K562 (cell line): Measurements from ENCODE around the gene COL15A1. TPM values are rescaled to one million over a fixed set of nuclear protein-coding genes. Genes with fewer than 3 reads are reported as not detected.
A peak's percentile ranks its signal among the peaks of the same experiment; 100 is the strongest.

Source experiments
- BACH1 ChIP-seq: fragments of 200-800 bp; sonication (Bioruptor generic); IDR thresholded peaks from 2 replicates; pipeline ENCODE4 v1.6.1; 2016; ENCODE audit warnings: missing genetic modification characterization, missing compliant biosample characterization
- CBFA2T2 ChIP-seq: fragments of 450-650 bp; conservative IDR thresholded peaks from 2 replicates; pipeline ENCODE4 v1.6.1; 2017; ENCODE audit warnings: mild to moderate bottlenecking
- CBX8 ChIP-seq: fragments of 200-600 bp; sonication (generic); IDR thresholded peaks from 2 replicates; pipeline ENCODE4 v1.6.1; 2012; ENCODE audit warnings: borderline replicate concordance, mixed run types, low read depth, mild to moderate bottlenecking, moderate library complexity, mixed read lengths, low read length, control low read depth, inconsistent platforms; ENCODE audit not compliant: poor library complexity, severe bottlenecking; ENCODE audit errors: extremely low read depth
- DEAF1 ChIP-seq: fragments of 450-650 bp; formaldehyde crosslinking; IDR thresholded peaks from 2 replicates; pipeline ENCODE4 v1.4.0; 2020; ENCODE audit warnings: mild to moderate bottlenecking, moderate library complexity
- DPF2 ChIP-seq: fragments of 450-650 bp; IDR thresholded peaks from 2 replicates; pipeline ENCODE4 v1.6.1; 2016
- E2F1 ChIP-seq: sonication (generic); formaldehyde crosslinking; IDR thresholded peaks from 2 replicates; pipeline ENCODE4 v1.8.1; 2023; ENCODE audit warnings: mild to moderate bottlenecking, missing genetic modification reagents, moderate library complexity
- LCOR ChIP-seq: sonication (generic); formaldehyde crosslinking; IDR thresholded peaks from 2 replicates; pipeline ENCODE4 v1.8.0; 2022; ENCODE audit warnings: mild to moderate bottlenecking, missing genetic modification reagents
- MAFG ChIP-seq: fragments of 450-650 bp; conservative IDR thresholded peaks from 2 replicates; pipeline ENCODE4 v1.6.1; 2016; ENCODE audit warnings: missing genetic modification characterization, missing compliant biosample characterization
- MBD2 ChIP-seq: sonication (generic); IDR thresholded peaks from 2 replicates; pipeline ENCODE4 v1.6.1; 2016; ENCODE audit warnings: low read depth, borderline replicate concordance
- MCM2 ChIP-seq: fragments of 450-650 bp; IDR thresholded peaks from 2 replicates; pipeline ENCODE4 v1.6.1; 2017; ENCODE audit warnings: low read depth, mild to moderate bottlenecking
- NR2F6 ChIP-seq: fragments of 450-650 bp; formaldehyde crosslinking; IDR thresholded peaks from 2 replicates; pipeline ENCODE4 v1.4.0; 2020; ENCODE audit warnings: mild to moderate bottlenecking
- POLR3A ChIP-seq: IDR thresholded peaks from 2 replicates; pipeline ENCODE4 v1.6.1; 2011; ENCODE audit warnings: borderline replicate concordance, mild to moderate bottlenecking, moderate library complexity; ENCODE audit not compliant: insufficient read length, insufficient read depth; ENCODE audit errors: extremely low read depth
- SRSF3 ChIP-seq: fragments of 200-400 bp; formaldehyde crosslinking; IDR thresholded peaks from 2 replicates; pipeline ENCODE4 v1.6.1; 2016; ENCODE audit warnings: mild to moderate bottlenecking, low read length, moderate library complexity; ENCODE audit not compliant: insufficient read depth
- TAF15 ChIP-seq: fragments of 200-400 bp; formaldehyde crosslinking; IDR thresholded peaks from 2 replicates; pipeline ENCODE4 v1.6.1; 2017; ENCODE audit warnings: mild to moderate bottlenecking, low read depth, low read length, moderate library complexity
- TBP ChIP-seq: optimal IDR thresholded peaks from 2 replicates; pipeline ENCODE3; 2011; ENCODE audit warnings: low read depth, low read length, improper control_type of control experiment
- ZNF239 ChIP-seq: fragments of 250-450 bp; sonication (Bioruptor Pico); IDR thresholded peaks from 2 replicates; pipeline ENCODE4 v1.4.0; 2020; ENCODE audit warnings: mild to moderate bottlenecking
- ZNF311 ChIP-seq: fragments of 250-450 bp; sonication (Bioruptor Pico); IDR thresholded peaks from 2 replicates; pipeline ENCODE4 v1.4.0; 2020; ENCODE audit warnings: mild to moderate bottlenecking, moderate library complexity
- polyA plus RNA-seq, 8 experiments: library from polyadenylated mRNA; depleted of rRNA in 4 of 8; stranded (reverse) in 5 of 8; unstranded in 3 of 8; fragments of >200 nt; fragmentation: Nextera tagmentation in 2 of 8; fragmentation: Illumina TruSeq in 1 of 8; extraction: Ambion mirVana in 2 of 8; extraction: Trizol in 1 of 8; gene quantifications; 2 replicates each; pipeline versions ENCODE4 v1.2.1 to v1.2.3, GENCODE V29; 2011 to 2014; ENCODE audit warnings: inconsistent platforms in 1 of 8, missing spikeins in 1 of 8
- total RNA-seq, 7 experiments: library from RNA; depleted of rRNA in 6 of 7; stranded (reverse); fragments of >200 nt in 6 of 7; fragmentation: Illumina TruSeq in 2 of 7; extraction: Trizol in 2 of 7; gene quantifications; 2 replicates each; pipeline versions ENCODE4 v1.2.1 to v1.2.3, GENCODE V29; 2011 to 2021; ENCODE audit warnings: low replicate concordance in 1 of 7
- TF ChIP-seq, protein P1 (sequence below): fragments of 450-650 bp; formaldehyde crosslinking; IDR thresholded peaks from 2 replicates; pipeline ENCODE4 v1.4.0; 2022; ENCODE audit warnings: missing genetic modification characterization
- TF ChIP-seq, protein P2 (sequence below): fragments of 250-450 bp; sonication (Bioruptor Pico); IDR thresholded peaks from 2 replicates; pipeline ENCODE4 v1.5.0; 2022; ENCODE audit warnings: mild to moderate bottlenecking
- TF ChIP-seq, protein P3 (sequence below): fragments of 450-650 bp; formaldehyde crosslinking; IDR thresholded peaks from 2 replicates; pipeline ENCODE4 v1.4.0; 2020; ENCODE audit warnings: mild to moderate bottlenecking, mixed read lengths

The COL15A1 gene
- total and polyA plus RNA-seq, 9 of the 15 experiments (the other 6 are each of a cell fraction or from before 2014, with no cell fraction given) = 0.46 to 5.1 (median 2.6) TPM

- TF ChIP-seq NR2F6 = no peak
- TF ChIP-seq, protein P1, sequence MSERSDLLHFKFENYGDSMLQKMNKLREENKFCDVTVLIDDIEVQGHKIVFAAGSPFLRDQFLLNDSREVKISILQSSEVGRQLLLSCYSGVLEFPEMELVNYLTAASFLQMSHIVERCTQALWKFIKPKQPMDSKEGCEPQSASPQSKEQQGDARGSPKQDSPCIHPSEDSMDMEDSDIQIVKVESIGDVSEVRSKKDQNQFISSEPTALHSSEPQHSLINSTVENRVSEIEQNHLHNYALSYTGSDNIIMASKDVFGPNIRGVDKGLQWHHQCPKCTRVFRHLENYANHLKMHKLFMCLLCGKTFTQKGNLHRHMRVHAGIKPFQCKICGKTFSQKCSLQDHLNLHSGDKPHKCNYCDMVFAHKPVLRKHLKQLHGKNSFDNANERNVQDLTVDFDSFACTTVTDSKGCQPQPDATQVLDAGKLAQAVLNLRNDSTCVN = no peak
- no peak for TF ChIP-seq CBX8
- TF ChIP-seq, protein P2, sequence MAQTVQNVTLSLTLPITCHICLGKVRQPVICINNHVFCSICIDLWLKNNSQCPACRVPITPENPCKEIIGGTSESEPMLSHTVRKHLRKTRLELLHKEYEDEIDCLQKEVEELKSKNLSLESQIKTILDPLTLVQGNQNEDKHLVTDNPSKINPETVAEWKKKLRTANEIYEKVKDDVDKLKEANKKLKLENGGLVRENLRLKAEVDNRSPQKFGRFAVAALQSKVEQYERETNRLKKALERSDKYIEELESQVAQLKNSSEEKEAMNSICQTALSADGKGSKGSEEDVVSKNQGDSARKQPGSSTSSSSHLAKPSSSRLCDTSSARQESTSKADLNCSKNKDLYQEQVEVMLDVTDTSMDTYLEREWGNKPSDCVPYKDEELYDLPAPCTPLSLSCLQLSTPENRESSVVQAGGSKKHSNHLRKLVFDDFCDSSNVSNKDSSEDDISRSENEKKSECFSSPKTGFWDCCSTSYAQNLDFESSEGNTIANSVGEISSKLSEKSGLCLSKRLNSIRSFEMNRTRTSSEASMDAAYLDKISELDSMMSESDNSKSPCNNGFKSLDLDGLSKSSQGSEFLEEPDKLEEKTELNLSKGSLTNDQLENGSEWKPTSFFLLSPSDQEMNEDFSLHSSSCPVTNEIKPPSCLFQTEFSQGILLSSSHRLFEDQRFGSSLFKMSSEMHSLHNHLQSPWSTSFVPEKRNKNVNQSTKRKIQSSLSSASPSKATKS (CRISPR knock-in tag) = no peak
- TF ChIP-seq DEAF1 (CRISPR knock-in tag) = 0 out of 2 replicates have a peak, but pooled peaks have one; percentile 13
- TF ChIP-seq MCM2 = no peak
- no peak for TF ChIP-seq POLR3A
- TF ChIP-seq MBD2 = peak; percentile 32; the same call in 1 of the 2 replicates
- no peak for TF ChIP-seq ZNF311 (CRISPR knock-in tag)
- TF ChIP-seq LCOR (CRISPR knock-in tag) = no peak
- no peak for TF ChIP-seq BACH1
- TF ChIP-seq TBP = peak; percentile 81
- TF ChIP-seq, protein P3, sequence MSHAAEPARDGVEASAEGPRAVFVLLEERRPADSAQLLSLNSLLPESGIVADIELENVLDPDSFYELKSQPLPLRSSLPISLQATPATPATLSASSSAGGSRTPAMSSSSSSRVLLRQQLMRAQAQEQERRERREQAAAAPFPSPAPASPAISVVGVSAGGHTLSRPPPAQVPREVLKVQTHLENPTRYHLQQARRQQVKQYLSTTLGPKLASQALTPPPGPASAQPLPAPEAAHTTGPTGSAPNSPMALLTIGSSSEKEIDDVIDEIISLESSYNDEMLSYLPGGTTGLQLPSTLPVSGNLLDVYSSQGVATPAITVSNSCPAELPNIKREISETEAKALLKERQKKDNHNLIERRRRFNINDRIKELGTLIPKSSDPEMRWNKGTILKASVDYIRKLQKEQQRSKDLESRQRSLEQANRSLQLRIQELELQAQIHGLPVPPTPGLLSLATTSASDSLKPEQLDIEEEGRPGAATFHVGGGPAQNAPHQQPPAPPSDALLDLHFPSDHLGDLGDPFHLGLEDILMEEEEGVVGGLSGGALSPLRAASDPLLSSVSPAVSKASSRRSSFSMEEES (CRISPR knock-in tag) = no peak
- no peak for TF ChIP-seq ZNF239 (CRISPR knock-in tag)
- peak; percentile 30; the same call in 1 of the 2 replicates for TF ChIP-seq MAFG (tag)
- TF ChIP-seq E2F1 (CRISPR knock-in tag) = no peak
- peak; percentile 86 for TF ChIP-seq DPF2
- no peak for TF ChIP-seq TAF15
- no peak for TF ChIP-seq SRSF3
- peak; percentile 80 for TF ChIP-seq CBFA2T2
Observed at GRCh38 chr9:99075246-99075912, 131.7 kb downstream of the COL15A1 start (continued).
